Smooth muscle cell (in vitro differentiated cells): ENCODE data around the gene MYO9B. TPM values are rescaled to one million over a fixed set of nuclear protein-coding genes. Genes with fewer than 3 reads are reported as not detected.

Experiments used
- DNase-seq: peaks from one replicate; lab custom pipeline; 2025; ENCODE audit not compliant: unreplicated experiment; lab: John Stamatoyannopoulos, UW
- H2AFZ ChIP-seq: fragments of 200-600 bp; sonication (generic); 2 replicates; pipeline ENCODE4 v1.6.0; 2016; ENCODE audit warnings: antibody characterized with exemption, low read depth, mild to moderate bottlenecking
- H3F3A ChIP-seq: fragments of 200-600 bp; sonication (generic); 2 replicates; pipeline ENCODE4 v1.6.0; 2017; ENCODE audit warnings: antibody characterized with exemption, low read depth
- H3K27ac ChIP-seq: fragments of 200-600 bp; sonication (generic); 2 replicates; pipeline ENCODE4 v1.5.1; 2016; ENCODE audit warnings: low read depth, mild to moderate bottlenecking
- H3K27me3 ChIP-seq: fragments of 200-600 bp; sonication (generic); 2 replicates; pipeline ENCODE4 v1.6.1; 2016; ENCODE audit warnings: low read depth, mild to moderate bottlenecking
- H3K36me3 ChIP-seq: fragments of 200-600 bp; sonication (generic); 2 replicates; pipeline ENCODE4 v1.5.1; 2016; ENCODE audit warnings: low read depth
- H3K4me1 ChIP-seq: fragments of 200-600 bp; sonication (generic); 2 replicates; pipeline ENCODE4 v1.5.1; 2016; ENCODE audit warnings: low read depth
- H3K4me2 ChIP-seq: fragments of 200-600 bp; sonication (generic); 2 replicates; pipeline ENCODE4 v1.6.0; 2016; ENCODE audit warnings: mild to moderate bottlenecking
- H3K4me3 ChIP-seq: fragments of 200-600 bp; sonication (generic); 2 replicates; pipeline ENCODE4 v1.5.1; 2016; ENCODE audit warnings: mild to moderate bottlenecking
- H3K79me2 ChIP-seq: fragments of 200-600 bp; sonication (generic); 2 replicates; pipeline ENCODE4 v1.6.0; 2016; ENCODE audit warnings: low read depth, mild to moderate bottlenecking
- H3K9ac ChIP-seq: fragments of 200-600 bp; sonication (generic); 2 replicates; pipeline ENCODE4 v1.6.0; 2016; ENCODE audit warnings: low read depth
- H3K9me3 ChIP-seq: fragments of 200-600 bp; sonication (generic); replicated peaks from 2 replicates; pipeline ENCODE4 v1.5.1; 2016; ENCODE audit warnings: low read depth
- H4K20me1 ChIP-seq: fragments of 200-600 bp; sonication (generic); 2 replicates; pipeline ENCODE4 v1.6.0; 2016; ENCODE audit warnings: low read depth
- CTCF ChIP-seq: fragments of 200-600 bp; sonication (generic); IDR thresholded peaks from 2 replicates; pipeline ENCODE4 v1.5.1; 2017; ENCODE audit warnings: borderline replicate concordance, mild to moderate bottlenecking, antibody characterized with exemption; ENCODE audit not compliant: insufficient read depth, poor library complexity, severe bottlenecking
- WGBS: methylation state at CpG from one replicate; pipeline ENCODE4 v1.1.7; 2016; ENCODE audit warnings: low lambda C conversion rate; 5-methylcytosine and 5-hydroxymethylcytosine counted together
- polyA plus RNA-seq: library from polyadenylated mRNA; unstranded; fragments of >200 nt; fragmentation: Nextera tagmentation; extraction: Ambion mirVana; gene quantifications from 2 replicates; pipeline ENCODE4 v1.2.1, GENCODE V29; 2016
- total RNA-seq: library from RNA; depleted of rRNA; stranded (reverse); fragments of >200 nt; gene quantifications from 2 replicates; pipeline ENCODE4 v1.2.3, GENCODE V29; 2014

MYO9B gene
- total and polyA plus RNA-seq, 2 experiments from 2014 or later: 44.6 to 46.6 TPM

GRCh38 chr19:17095141-17095919 is 19.8 kb downstream of the MYO9B start:
- WGBS: 73% methylated on average over 23 of the region's 23 CpGs
- peaks cover 33% of the 10 kb centered on the region for H4K20me1 ChIP-seq
- H3K4me2 ChIP-seq: peak overlapping the region; percentile 25
- H3K9me3 ChIP-seq: no peaks in the 10 kb centered on the region
- no peaks in the 10 kb centered on the region for H3K27me3 ChIP-seq
- no peak for DNase-seq
- H3K27ac ChIP-seq: peak overlapping the region; percentile 70
- H3K79me2 ChIP-seq: peaks cover 99% of the 10 kb centered on the region
- no peak overlapping the region for H3K4me3 ChIP-seq
- no peak for TF ChIP-seq CTCF
- H3K36me3 ChIP-seq: no peaks in the 10 kb centered on the region
- H3K4me1 ChIP-seq: peaks cover 5% of the 10 kb centered on the region
- H2AFZ ChIP-seq: no peak overlapping the region
- H3K9ac ChIP-seq: no peak overlapping the region
- H3F3A ChIP-seq: peaks cover 18% of the 10 kb centered on the region

- Histone ChIP-seq H3K36me3 (peaks cover 6% of the 10 kb centered on the region), H3K79me2 (peaks cover 99% of the 10 kb centered on the region), H4K20me1 (peaks cover 29% of the 10 kb centered on the region), H3K27ac (peak overlapping the region; percentile 90), H3K4me3 (no peak overlapping the region), H3K4me2 (peak overlapping the region; percentile 32), H2AFZ (no peak overlapping the region), H3F3A (peaks cover 18% of the 10 kb centered on the region), H3K9me3 (no peaks in the 10 kb centered on the region), H3K4me1 (peaks cover 4% of the 10 kb centered on the region), H3K27me3 (no peaks in the 10 kb centered on the region), H3K9ac (peak overlapping the region; percentile 55)
- no peak for DNase-seq
- WGBS: 43% methylated on average over 8 of the region's 8 CpGs
- TF ChIP-seq CTCF: no peak
Observed at GRCh38 chr19:17097593-17098126, 22.1 kb downstream of the MYO9B start.

- H3K4me2 ChIP-seq: peak overlapping the region; percentile 32
- H3K4me3 ChIP-seq: no peak overlapping the region
- H3K27ac ChIP-seq: peak overlapping the region; percentile 90
- peaks cover 25% of the 10 kb centered on the region for H4K20me1 ChIP-seq
- H3K9me3 ChIP-seq: no peaks in the 10 kb centered on the region
- no peak overlapping the region for H2AFZ ChIP-seq
- peaks cover 18% of the 10 kb centered on the region for H3F3A ChIP-seq
- no peak for TF ChIP-seq CTCF
- 52% methylated on average over 9 of the region's 9 CpGs for WGBS
- peaks cover 99% of the 10 kb centered on the region for H3K79me2 ChIP-seq
- H3K27me3 ChIP-seq: no peaks in the 10 kb centered on the region
- H3K4me1 ChIP-seq: peaks cover 4% of the 10 kb centered on the region
- DNase-seq: no peak
- H3K9ac ChIP-seq: peak overlapping the region; percentile 55
- H3K36me3 ChIP-seq: peaks cover 10% of the 10 kb centered on the region
Observed at GRCh38 chr19:17098326-17098725, 22.7 kb downstream of the MYO9B start.
